ENCODE measurements around the gene SLC52A1.
"Not testable (repeated sequence)": the region's sequence is repeated elsewhere in the genome, so short reads cannot be mapped to it uniquely, and the experiment has no call there.

The SLC52A1 gene

GRCh38 chr17:5031365-5032082 lies 3.7 kb downstream of the SLC52A1 start:
- DNase-seq (ENCODE audit: low read depth, low spot score), result peak; percentile 70

- DNase-seq (ENCODE audit: low read depth, low spot score), result not testable (repeated sequence)
Measured at GRCh38 chr17:5030168-5030567, 5.1 kb downstream of the SLC52A1 start.

- no peak for DNase-seq (ENCODE audit: low read depth, low spot score)
Measured at GRCh38 chr17:5027916-5028315, 7.3 kb downstream of the SLC52A1 start.

- DNase-seq (ENCODE audit: low read depth, low spot score), result no peak
Measured at GRCh38 chr17:5027299-5027698, 7.9 kb downstream of the SLC52A1 start.

GRCh38 chr17:5024604-5025003 lies 10.6 kb downstream of the SLC52A1 start:
- DNase-seq (ENCODE audit: low read depth, low spot score), result no peak

- no peak for DNase-seq (ENCODE audit: low read depth, low spot score)
Measured at GRCh38 chr17:5023588-5024147, 11.6 kb downstream of the SLC52A1 start.

- DNase-seq (ENCODE audit: low read depth, low spot score), result no peak
Measured at GRCh38 chr17:5022171-5022711, 13.0 kb downstream of the SLC52A1 start.

GRCh38 chr17:5020502-5021023 lies 14.7 kb downstream of the SLC52A1 start:
- DNase-seq (ENCODE audit: low read depth, low spot score), result no peak

- DNase-seq (ENCODE audit: low read depth, low spot score), result no peak
Measured at GRCh38 chr17:5019475-5019956, 15.7 kb downstream of the SLC52A1 start.

GRCh38 chr17:5014357-5014756 lies 20.9 kb downstream of the SLC52A1 start:
- DNase-seq (ENCODE audit: low read depth, low spot score), result no peak

GRCh38 chr17:5011928-5012327 lies 23.3 kb downstream of the SLC52A1 start:
- no peak for DNase-seq (ENCODE audit: low read depth, low spot score)

- no peak for DNase-seq (ENCODE audit: low read depth, low spot score)
Measured at GRCh38 chr17:5003214-5003867, 31.9 kb downstream of the SLC52A1 start.

- no peak for DNase-seq (ENCODE audit: low read depth, low spot score)
Measured at GRCh38 chr17:5002121-5002788, 33.0 kb downstream of the SLC52A1 start.

GRCh38 chr17:5000237-5000639 lies 35.0 kb downstream of the SLC52A1 start:
- no peak for DNase-seq (ENCODE audit: low read depth, low spot score)

- no peak for DNase-seq (ENCODE audit: low read depth, low spot score)
Measured at GRCh38 chr17:4999430-5000093, 35.7 kb downstream of the SLC52A1 start.

- DNase-seq (ENCODE audit: low read depth, low spot score), result no peak
Measured at GRCh38 chr17:4998732-4999429, 36.3 kb downstream of the SLC52A1 start.

GRCh38 chr17:4998027-4998731 lies 37.0 kb downstream of the SLC52A1 start:
- no peak for DNase-seq (ENCODE audit: low read depth, low spot score)

GRCh38 chr17:4997302-4998026 lies 37.8 kb downstream of the SLC52A1 start, which contains the start of the genes INCA1 and KIF1C:
INCA1 (minus strand) TSS chr17:4997522; CDS start chr17:4994437, 3,085 bp downstream.
KIF1C (plus strand) TSS chr17:4997950; CDS start chr17:5000247, 2,297 bp downstream.
- peak; percentile 77 for DNase-seq (ENCODE audit: low read depth, low spot score)

- DNase-seq (ENCODE audit: low read depth, low spot score), result no peak
Measured at GRCh38 chr17:4994081-4994595, 41.1 kb downstream of the SLC52A1 start.
